Right hindlimb (tissue), 1 donor: ENCODE results near the gene MTHFD1L.
"Not testable (repeated sequence)": the region's sequence is repeated elsewhere in the genome, so short reads cannot be mapped to it uniquely, and the experiment has no call there.

ENCODE experiments used
- DNase-seq: peaks from one replicate; pipeline ENCODE4 v3.0.0-alpha.2; 2018

Gene MTHFD1L

DNA sequence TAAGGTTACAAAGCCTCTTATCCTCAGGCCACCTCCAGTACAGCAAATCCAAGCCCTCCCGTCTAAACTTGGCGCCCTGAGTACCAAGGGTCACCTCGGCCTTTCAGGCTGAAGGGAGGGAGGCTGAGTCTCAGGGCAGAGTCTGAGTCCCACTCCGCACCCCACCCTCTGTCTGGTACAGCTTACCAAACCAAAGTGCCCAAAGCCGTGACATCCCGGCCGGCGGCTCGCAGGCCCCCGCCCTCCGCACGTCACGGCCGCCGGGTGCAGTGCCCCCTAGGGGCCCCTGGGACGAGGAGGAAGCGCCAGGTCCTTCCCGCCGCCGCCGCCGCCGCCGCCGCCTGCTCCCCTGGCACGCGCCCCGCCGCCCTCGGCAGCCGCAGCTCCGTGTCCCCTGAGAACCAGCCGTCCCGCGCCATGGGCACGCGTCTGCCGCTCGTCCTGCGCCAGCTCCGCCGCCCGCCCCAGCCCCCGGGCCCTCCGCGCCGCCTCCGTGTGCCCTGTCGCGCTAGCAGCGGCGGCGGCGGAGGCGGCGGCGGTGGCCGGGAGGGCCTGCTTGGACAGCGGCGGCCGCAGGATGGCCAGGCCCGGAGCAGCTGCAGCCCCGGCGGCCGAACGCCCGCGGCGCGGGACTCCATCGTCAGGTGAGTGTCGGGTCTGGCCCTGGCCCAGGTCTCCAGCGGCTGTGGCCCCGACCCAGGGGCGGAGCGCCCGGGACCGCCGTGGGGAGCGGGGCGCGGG is at the start of gene MTHFD1L:
Gene MTHFD1L (plus strand): TSS at position 297 of the 741 bp plus-strand sequence. CDS start 121 bp downstream, at position 418.
- DNase-seq = peak; percentile 81

- DNase-seq = not testable (repeated sequence)
Observed at GRCh38 chr6:150816554-150816953, 48.9 kb upstream of the MTHFD1L start.

DNA sequence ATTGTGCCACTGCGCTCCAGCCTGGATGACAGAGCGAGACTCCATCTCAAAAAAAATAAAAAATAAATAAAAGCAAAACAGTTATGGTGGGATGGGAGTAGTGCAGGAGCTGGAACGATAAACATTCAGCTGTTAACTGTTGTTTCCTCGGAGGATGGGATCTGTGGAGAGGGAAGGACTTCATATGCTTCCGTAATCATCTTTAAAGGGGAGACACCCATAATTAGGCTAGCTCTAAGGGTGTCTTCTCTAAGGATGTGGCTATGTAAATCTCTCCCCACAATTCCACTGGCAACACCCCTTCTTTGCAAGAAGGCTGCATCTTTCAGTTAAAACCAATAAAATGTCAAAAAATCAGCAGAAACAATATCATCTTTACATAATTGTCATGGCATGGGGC is 42.6 kb upstream of the MTHFD1L start:
- DNase-seq = no peak

DNA sequence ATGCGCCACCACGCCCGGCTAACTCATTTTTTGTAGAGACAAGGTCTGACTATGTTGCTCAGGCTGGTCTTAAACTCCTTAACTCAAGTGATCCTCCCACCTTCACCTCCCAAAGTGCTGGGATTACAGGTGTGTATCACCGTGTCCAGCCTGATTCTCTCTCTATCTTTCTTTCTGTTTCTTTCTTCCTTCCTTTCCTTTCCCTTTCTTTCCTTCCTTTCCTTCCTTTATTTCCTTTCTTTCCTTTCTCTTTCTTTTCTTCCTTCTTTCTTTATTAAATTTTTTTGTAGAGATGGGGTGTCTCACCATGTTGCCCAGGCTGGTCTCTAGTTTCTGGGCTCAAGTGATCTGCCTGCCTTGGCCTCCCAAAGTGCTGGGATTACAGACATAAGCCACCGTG is 38.7 kb upstream of the MTHFD1L start:
- DNase-seq = no peak

DNA sequence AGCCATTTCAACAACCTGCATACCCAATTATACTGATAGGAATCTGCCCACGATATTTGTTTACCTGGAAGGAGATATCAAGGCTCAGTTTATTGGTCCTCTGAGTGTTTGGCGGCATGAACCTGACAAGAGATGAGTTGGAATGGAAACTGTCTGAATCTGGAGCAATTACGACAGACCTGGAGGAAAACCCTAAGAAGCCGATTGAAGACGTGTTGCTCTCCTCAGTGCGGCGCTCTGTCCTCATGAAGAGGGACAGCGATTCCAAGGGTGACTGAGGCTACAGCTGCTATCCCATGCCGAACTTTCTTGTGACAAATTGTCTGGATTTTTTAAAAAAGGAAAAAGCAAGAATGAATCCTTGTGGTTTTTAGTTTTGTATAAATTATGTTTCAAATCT is 37.4 kb upstream of the MTHFD1L start:
- not testable (repeated sequence) for DNase-seq

DNA sequence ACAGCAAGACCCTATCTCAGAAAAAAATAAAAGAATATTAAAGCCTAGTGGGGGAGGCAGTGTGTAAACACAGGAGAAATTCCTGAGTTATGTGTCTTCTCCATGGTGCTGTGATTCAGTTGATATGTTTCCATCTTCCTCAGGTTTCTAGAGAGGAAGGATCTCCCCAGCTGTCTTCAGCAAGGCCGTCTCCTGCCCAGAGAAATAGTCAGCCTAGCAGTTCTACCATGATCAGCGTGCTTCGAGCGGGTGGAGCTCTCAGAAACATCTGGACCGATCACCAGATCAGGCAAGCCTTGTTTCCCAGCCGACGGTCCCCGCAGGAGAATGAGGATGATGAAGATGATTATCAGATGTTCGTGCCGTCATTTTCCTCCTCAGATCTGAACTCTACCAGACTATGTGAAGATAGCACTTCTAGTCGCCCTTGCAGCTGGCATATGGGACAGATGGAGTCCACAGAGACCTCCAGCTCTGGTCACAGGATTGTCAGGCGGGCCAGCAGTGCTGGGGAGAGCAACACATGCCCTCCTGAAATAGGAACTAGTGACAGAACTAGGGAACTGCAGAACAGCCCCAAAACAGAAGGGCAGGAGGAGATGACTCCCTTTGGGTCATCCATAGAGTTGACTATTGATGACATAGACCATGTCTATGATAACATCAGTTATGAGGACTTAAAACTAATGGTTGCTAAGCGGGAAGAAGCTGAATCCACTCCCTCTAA is 34.9 kb upstream of the MTHFD1L start:
- no peak for DNase-seq

DNA sequence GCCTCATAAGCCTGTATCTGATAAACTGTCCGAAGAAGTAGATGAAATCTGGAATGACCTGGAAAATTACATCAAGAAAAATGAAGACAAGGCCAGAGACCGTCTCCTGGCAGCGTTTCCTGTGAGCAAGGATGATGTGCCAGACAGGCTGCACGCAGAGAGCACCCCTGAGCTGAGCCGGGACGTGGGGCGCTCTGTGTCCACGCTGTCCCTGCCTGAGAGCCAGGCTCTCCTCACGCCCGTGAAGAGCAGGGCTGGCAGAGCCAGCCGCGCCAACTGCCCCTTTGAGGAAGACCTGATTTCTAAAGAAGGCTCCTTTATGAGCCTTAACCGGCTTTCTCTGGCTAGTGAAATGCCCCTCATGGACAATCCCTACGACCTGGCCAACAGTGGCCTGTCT is 33.9 kb upstream of the MTHFD1L start:
- no peak for DNase-seq

GRCh38 chr6:150835620-150836019 is 29.9 kb upstream of the MTHFD1L start:
- no peak for DNase-seq

DNA sequence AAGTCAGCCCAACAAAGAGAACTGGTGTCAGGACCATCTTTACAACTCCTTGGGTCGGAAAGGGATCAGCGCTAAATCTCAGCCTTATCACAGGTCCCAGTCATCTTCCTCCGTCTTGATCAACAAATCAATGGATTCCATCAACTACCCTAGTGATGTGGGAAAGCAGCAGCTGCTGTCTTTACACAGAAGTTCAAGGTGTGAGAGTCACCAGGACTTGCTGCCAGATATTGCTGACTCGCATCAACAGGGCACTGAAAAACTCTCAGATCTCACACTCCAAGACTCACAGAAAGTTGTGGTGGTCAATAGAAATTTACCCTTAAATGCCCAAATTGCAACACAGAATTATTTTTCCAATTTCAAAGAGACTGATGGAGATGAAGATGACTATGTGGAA is 25.3 kb upstream of the MTHFD1L start:
- no peak for DNase-seq

DNA sequence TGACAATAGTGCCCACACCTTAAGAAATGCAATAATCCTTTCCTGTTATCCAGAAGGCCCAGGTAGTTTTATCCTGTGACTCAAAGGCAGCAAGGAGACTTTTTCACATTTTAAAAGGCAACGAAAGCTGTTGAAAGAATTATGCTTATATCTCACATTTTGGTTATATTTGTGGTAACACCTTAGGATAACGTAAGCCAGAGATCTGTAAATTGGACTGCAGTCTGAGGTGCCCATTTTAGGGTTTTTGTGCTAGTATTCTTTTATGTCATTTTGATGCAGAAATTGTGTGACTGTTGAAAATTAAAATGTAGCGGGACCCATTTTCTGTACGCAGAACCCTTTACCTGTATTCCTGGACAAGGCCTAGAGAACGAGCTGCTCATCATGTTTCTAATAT is 24.3 kb upstream of the MTHFD1L start:
- no peak for DNase-seq

DNA sequence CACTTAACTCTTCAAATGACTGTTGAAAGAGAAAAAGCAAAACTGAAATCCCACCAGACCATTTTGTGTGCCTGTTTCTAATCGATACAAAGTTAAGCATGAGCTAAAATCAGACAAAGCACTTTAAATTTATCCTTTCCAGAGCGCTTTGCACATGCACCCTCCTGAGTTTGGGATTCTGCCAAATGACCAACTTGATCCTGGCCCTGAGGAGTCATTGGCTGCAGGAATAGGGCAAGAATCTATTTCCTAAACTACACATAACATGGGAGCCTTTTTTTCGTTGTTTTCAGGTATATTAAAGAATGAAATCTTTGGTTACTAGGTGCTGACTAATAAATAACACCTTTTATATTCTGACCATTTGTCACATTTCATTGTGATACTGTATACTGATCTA is 23.8 kb upstream of the MTHFD1L start:
- no peak for DNase-seq

DNA sequence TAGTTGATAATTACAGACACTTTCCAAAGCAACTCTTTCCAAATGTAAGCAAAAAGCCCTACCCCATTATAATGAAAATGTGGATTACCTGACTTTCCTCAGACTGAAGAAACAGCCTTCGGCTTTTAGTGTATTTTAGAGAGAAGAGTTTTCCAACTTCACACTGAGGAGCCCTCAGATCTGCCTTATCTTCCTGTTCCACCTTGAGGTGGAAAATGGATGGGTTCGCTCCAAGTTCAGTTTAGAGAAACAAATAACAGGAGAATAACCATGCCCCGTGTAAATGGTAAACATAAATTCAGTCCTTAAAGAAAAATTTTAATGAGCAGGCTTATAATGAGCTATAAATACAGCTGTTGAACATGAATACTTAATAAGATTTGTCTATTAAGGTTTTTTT is 21.1 kb upstream of the MTHFD1L start:
- DNase-seq = no peak

DNA sequence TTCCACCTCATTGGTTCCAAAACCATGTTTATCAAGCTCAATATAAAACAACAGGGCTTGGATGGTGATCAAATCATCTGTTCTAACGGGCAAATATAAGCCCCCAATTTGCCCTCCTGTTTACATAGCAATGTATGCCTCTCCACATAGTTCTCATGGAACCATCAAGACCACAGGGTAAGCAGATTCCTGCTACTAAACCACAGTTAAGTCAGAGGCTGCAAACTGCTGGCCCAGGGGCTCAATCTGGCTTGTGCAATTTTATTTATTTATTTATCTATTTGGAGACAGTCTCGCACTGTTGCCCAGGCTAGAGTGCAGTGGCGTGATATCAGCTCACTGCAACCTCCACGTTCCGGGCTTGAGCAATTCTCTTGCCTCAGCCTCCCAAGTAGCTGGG is 18.9 kb upstream of the MTHFD1L start:
- no peak for DNase-seq

- no peak for DNase-seq
Observed at GRCh38 chr6:150848400-150848799, 17.1 kb upstream of the MTHFD1L start.

DNA sequence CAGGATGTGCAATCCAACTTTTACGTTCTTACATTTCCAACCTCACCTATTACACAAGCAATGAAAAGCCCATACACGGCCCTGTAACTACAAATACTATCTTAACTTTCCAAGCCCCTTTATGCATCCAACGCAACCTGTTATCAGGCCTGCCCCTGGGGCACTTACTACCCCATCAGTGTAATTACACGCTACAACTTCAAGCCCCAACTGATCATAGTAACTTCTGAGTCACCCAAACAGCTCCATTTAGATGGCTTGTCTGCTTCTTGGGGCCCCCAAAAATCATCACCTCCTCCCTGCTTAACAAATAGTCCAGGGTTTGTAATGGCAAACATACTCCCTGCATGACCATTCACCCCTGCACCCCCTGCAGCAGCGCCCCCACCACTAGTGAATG is 11.1 kb upstream of the MTHFD1L start:
- not testable (repeated sequence) for DNase-seq

DNA sequence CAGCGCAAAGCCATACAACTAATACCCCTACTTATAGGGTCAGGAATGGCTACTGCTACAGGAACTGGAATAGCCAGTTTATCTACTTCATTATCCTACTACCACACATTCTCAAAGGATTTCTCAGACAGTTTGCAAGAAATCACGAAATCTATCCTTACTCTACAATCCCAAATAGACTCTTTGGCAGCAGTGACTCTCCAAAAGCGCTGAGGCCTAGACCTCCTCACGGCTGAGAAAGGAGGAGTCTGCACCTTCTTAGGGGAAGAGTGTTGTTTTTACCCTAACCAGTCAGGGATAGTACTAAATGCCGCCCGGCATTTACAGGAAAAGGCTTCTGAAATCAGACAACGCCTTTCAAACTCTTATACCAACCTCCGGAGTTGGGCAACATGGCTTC is 10.3 kb upstream of the MTHFD1L start:
- not testable (repeated sequence) for DNase-seq

- DNase-seq = peak; percentile 69
Observed at GRCh38 chr6:150857062-150857944, 8.2 kb upstream of the MTHFD1L start.

DNA sequence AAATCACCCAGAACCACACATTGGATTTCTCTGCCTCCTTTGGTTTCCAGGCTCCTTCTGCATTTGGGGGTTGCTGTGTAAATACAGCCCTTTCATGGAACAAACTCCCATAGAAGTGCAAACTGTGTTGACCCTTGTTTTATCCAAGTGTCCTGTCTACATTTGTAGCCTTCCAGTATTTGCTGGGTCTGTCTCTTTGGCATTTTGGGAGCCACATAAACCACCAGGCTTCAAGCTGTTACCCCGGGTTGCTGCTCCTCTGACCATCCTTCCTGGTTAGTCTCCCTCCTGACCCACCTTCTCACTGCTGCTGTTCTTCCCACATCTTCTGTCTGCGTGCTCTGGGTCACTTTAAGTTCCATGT is 7.6 kb upstream of the MTHFD1L start:
- no peak for DNase-seq

DNA sequence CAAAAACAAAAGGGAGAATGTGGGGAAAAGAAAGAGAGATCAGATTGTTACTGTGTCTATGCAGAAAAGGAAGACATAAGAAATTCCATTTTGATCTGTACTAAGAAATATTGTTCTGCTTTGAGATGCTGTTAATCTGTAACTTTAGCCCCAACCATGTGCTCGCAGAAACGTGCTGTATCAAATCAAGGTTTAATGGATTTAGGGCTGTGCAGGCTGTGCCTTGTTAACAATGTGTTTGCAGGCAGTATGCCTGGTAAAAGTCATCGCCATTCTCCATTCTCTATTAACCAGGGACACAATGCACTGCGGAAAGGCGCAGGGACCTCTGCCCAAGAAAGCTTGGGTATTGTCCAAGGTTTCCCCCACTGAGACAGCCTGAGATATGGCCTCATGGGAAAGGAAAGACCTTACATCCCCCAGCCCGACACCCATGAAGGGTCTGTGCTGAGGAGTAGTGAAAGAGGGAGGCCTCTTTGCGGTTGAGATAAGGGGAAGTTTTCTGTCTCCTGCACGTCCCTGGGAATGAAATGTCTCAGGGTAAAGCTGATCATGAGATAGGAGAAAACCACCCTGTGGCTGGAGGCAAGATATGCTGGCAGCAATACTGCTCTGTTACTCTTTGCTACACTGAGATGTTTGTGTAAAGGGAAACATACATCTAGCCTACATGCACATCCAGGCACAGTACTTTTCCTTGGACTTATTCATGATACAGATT is 3.9 kb upstream of the MTHFD1L start:
- DNase-seq = not testable (repeated sequence)

GRCh38 chr6:150863213-150863928 is 2.1 kb upstream of the MTHFD1L start:
- no peak for DNase-seq

- DNase-seq = no peak
Observed at GRCh38 chr6:150865043-150865405, 478 bp upstream of the MTHFD1L start.
